Astrocyte (in vitro differentiated cells and primary cell): Measurements from ENCODE around the gene YPEL3.

ENCODE experiments used
- CTCF ChIP-seq: IDR thresholded peaks from 2 replicates; pipeline ENCODE4 v1.5.1; 2011; ENCODE audit warnings: low read depth, mild to moderate bottlenecking, inconsistent platforms, low read length, moderate library complexity; ENCODE audit not compliant: insufficient read depth
- EZH2 ChIP-seq: IDR thresholded peaks from 2 replicates; pipeline ENCODE4 v1.6.1; 2012; ENCODE audit warnings: mild to moderate bottlenecking, low read length, inconsistent platforms; ENCODE audit not compliant: insufficient read depth

- TF ChIP-seq CTCF: no peak
- no peak for TF ChIP-seq EZH2
These were observed 43.2 kb downstream of the YPEL3 start for GRCh38 chr16:30052671-30053372.
